HS-5 (cell line): ENCODE measurements around the gene SLC12A4.
"Not testable (repeated sequence)": the region's sequence is repeated elsewhere in the genome, so short reads cannot be mapped to it uniquely, and the experiment has no call there.

Source experiments
- DNase-seq: peaks from one replicate; pipeline ENCODE4 v3.0.0-alpha.2; 2012; ENCODE audit warnings: low read depth

The SLC12A4 gene

GRCh38 chr16:67968400-67969253 is at the start of gene SLC12A4:
SLC12A4 (minus strand) TSS chr16:67968637; CDS start chr16:67968553, 84 bp downstream.
- DNase-seq: no peak

DNA sequence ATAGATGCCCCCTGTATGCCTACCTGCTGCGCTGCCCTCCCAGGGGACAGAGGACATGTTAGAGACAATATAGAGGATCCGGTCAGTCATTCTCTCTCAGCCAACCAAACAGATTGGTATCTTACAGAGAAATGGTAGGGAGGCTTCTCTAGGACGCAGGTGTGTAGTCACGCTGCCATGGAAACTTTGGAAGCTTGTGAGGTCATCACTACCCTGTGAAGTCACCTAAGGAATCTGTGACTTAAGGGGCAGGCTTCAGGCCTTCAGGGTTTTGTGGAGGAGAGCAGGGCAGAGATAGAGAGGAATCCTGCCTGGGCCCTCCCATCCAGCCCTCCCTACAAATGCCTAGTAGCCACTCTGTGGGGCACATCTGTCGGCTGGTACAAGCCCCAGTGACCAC is 47.2 kb upstream of the SLC12A4 start, which contains the start of gene DPEP2NB:
Gene DPEP2NB, minus strand, starts transcription at position 231 of the 400 bp plus-strand sequence. Its CDS starts 141 bp downstream, at position 90.
- no peak for DNase-seq

DNA sequence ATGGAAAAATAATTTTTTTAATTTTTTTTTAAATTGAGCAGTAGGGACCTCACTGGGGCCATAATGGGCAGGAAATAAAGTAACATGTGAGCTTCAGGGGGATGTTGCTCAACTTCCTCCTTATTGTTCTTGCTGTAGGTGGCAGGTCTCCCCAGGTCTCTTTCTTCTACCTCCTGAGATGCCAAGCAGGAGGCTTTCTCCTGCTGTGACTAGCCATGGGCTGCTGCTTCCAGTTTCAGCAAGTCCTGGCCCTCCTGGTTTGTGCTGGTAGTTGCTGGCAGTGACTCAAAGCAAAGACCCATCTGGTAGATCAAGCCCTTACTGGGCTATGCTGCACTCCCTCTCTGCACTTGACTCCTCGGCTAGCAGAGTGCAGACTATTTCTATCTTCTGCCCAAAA is 45.0 kb upstream of the SLC12A4 start:
- DNase-seq: no peak

- not testable (repeated sequence) for DNase-seq
Measured at GRCh38 chr16:68009872-68010271, 41.4 kb upstream of the SLC12A4 start.

GRCh38 chr16:68009157-68009735 is 40.8 kb upstream of the SLC12A4 start:
- no peak for DNase-seq

DNA sequence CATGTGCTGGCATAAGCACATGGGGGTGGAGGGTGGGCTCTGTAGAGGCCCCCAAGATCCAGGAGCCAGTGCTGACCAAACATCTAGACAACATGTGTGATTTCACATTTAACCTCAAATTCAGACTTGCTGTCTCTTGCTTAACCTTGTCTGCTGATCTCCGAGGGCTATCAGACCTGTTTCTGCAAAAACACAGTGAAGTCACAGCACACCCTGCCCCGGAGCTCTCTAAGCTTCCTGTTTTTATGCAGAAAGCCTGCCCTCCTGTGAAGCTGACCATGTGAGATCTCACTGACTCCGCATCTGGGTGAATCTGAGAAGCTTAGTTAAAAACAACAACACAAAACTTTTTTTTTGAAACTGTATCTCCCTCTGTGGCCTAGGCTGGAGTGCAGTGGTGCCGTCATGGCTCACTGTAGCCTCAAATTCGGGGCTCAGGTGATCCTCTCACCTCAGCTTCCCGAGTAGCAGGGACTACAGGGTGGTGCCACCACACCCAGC is 37.4 kb upstream of the SLC12A4 start:
- DNase-seq: no peak

- no peak for DNase-seq
Measured at GRCh38 chr16:68005211-68005610, 36.8 kb upstream of the SLC12A4 start.

DNA sequence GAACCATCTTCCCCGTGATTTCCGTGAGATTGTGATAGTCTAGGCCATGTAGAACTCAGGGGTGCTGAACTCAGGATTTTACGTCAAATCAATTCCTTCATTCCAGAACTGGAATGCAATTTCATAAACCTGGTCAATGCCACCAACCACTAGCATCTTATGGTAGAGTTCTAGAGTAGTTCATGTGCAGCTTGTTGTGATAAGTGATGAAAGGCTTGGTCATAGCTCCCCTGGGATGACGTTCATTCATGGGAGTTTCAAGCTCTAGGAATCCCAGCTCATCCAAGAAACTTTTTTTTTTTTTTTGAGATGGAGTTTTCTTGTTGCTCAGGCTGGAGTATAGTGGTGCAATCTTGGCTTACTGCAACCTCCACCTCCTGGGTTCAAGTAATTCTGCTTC is 34.6 kb upstream of the SLC12A4 start:
- DNase-seq: peak; percentile 22

DNA sequence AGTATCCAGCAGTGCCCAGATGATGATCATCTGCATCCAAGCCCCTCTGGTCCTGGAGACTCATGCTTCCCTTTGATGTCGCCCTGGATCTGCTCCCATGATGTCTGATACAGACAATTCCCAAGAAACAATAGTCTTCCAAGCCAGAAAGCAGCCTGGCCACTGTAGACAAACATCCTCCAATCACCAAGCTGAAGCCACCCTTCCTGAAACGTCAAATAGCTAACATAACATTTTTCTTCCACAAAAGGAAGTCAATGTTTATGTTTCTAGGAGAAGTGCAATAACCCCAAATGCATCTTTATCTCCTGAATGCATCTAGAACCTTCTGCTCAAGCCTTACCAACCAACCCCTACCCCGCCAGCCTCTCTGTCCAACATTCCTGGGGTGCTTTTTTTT is 32.0 kb upstream of the SLC12A4 start:
- DNase-seq: no peak

DNA sequence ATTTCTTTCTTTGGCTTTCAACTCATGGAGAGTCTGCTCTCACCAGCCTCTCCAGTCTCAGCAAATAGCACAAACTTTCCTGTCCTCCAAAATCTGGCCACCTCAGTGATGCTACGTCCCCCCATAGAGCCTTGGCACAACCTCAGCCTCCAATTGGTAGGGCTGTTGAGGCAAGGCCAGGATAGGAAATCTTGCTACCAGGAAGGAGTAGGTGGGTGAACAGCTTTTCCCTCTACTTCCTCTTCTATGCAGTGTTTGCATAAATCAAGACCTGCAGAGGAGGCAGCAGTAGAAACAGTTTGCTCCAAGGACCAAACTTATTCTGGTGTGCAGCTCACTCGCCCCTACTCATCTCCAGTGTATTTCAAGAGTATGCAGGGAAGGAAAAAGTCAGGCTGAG is 31.5 kb upstream of the SLC12A4 start:
- no peak for DNase-seq

DNA sequence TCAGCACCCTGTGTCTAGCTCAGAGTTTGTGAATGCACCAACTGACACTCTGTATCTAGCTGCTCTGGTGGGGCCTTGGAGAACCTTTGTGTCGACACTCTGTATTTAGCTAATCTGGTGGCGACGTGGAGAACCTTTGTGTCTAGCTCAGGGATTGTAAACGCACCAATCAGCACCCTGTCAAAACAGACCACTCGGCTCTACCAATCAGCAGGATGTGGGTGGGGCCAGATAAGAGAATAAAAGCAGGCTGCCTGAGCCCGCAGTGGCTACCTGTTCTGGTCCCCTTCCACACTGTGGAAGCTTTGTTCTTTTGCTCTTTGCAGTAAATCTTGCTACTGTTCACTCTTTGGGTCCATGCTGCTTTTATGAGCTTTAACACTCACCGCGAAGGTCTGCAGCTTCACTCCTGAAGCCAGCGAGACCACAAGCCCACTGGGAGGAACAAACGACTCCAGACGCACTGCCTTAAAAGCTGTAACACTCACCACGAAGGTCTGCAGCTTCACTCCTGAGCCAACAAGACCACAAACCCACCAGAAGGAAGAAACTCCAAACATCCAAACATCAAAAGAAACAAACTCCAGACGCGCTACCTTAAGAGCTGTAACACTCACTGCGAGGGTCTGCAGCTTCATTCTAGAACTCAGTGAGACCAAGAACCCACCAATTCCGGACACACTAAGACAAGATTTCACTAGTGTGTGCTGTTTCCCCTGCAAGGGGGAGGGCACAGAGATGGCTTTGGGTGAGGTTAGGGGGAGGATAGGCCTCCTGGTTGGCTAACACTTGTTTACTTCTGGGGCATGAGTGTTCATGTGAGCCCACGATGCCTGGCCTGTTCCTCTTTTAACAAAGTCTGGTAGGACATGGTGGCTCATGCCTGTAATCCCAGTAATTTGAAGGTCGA is 30.6 kb upstream of the SLC12A4 start, which contains the start of gene DPEP2:
Gene DPEP2, minus strand, starts transcription at position 706 of the 910 bp plus-strand sequence. CDS start 6,272 bp downstream, outside the sequence.
- DNase-seq: not testable (repeated sequence)

- DNase-seq: not testable (repeated sequence)
Measured at GRCh38 chr16:67998231-67998778, 29.9 kb upstream of the SLC12A4 start.

- no peak for DNase-seq
Measured at GRCh38 chr16:67996666-67997065, 28.2 kb upstream of the SLC12A4 start.

- DNase-seq: peak; percentile 6
Measured at GRCh38 chr16:67995423-67995822, 27.0 kb upstream of the SLC12A4 start.

DNA sequence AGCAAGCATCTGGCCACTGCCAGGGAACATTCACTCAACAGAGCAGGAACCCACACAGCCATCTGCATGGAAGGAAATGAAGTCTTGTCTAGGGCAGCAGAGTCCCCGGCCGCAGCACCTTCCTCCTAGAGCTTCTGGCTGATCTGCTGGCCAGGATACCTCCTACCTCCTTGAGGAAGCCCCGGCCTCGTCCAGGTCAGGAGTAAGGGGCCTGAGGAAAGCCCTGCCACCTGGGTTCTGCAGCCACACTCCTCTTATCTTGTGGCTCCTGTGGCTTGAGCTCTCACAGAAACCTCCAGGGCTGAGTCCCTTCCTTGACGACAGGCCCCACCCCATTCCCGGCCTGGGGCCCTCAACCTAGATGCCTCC is 25.6 kb upstream of the SLC12A4 start:
- DNase-seq: not testable (repeated sequence)

- DNase-seq: no peak
Measured at GRCh38 chr16:67993207-67994039, 25.0 kb upstream of the SLC12A4 start.

GRCh38 chr16:67992661-67993206 is 24.3 kb upstream of the SLC12A4 start:
- no peak for DNase-seq

DNA sequence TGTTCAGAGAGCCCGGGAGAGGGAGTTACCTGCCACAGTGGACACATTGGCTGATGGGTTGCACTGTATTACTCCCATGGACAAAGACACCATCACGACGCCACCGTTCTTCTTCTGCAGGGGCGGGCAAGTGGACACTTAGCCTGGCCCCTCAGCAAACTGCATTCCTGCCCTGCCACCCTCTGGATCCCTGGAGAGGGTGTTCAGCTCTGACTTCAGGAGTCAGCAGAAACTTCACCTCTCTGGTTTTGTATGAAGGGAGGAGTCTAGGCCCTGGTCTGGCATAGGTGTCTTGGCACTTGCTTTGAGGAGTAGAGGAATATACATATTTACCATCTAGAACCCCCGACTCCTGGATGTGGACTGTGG is 21.6 kb upstream of the SLC12A4 start:
- no peak for DNase-seq

GRCh38 chr16:67989322-67990017 is 21.0 kb upstream of the SLC12A4 start:
- no peak for DNase-seq

DNA sequence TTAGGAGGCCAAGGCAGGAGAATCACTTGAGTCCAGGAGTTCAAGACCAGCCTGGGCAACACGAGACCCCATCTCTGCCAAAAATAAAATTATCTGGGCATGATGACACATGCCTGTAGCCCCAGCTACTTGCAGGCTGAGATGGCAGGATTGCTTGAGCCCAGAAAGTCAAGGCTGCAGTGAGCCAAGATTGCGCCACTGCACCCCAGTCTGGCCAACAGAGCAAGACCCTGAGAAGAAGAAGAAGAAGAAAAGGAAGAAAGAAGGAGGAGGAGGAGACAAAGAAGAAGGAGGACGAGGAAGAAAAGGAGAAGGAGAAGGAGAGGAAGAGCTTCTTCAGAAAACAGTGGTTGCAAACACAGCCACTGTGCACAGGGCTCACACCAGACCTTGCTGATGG is 20.2 kb upstream of the SLC12A4 start:
- no peak for DNase-seq
